ENCODE measurements around the gene FBXW9.
A peak's percentile ranks its signal among the peaks of the same experiment; 100 is the strongest.
"Not testable (repeated sequence)": the region's sequence is repeated elsewhere in the genome, so short reads cannot be mapped to it uniquely, and the experiment has no call there.

The FBXW9 gene

DNA sequence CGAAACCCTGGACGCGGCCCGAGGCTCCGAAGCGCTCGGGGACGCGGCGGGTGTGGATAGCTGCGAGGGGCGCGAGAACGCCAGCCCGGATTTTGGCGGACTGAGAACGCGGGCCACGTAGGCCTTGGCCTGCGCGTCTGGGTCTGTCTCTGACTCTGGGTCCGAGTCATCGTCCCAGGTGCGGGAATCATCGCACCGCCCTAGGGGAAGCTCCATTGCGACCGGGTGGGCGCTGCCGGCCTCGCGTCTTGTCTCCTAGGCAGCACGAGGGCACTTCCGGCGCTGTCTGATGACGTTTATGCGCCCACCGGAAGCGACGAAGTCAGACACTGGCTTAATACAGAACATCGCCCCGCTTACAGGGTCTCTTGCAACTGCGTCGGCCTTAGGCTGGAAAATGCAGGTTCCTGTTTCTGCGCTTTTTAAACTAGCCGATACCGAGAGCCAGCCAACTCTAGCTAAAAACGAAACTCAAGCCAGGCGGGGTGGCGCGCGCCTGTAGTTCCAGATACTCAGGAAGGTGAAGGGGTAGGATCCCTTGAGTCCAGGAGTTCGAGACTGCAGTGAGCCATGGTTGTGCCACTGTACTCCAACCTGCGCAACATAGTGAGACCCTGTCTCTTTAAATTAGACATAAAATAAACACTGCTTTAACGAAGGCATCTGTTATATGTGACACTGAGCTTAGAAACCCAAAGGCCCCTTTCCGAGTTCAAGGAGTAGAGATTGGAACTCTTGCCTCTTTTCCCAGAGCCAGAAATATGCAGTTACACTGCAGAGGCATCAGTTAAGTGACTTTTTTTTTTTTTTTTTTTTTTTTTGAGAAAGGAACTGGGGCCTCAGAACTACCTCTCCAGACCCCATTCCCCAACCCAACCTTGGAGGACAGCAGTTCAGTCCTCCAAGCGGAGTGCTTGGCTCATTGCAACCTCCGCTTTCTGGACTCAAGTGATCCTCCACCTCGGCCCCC is at the start of gene FBXW9:
FBXW9 (minus strand) TSS at position 266 of the 970 bp plus-strand sequence; CDS start at position 216, 50 bp downstream.
- peak; percentile 94 for DNase-seq (ENCODE audit: low read depth)

DNA sequence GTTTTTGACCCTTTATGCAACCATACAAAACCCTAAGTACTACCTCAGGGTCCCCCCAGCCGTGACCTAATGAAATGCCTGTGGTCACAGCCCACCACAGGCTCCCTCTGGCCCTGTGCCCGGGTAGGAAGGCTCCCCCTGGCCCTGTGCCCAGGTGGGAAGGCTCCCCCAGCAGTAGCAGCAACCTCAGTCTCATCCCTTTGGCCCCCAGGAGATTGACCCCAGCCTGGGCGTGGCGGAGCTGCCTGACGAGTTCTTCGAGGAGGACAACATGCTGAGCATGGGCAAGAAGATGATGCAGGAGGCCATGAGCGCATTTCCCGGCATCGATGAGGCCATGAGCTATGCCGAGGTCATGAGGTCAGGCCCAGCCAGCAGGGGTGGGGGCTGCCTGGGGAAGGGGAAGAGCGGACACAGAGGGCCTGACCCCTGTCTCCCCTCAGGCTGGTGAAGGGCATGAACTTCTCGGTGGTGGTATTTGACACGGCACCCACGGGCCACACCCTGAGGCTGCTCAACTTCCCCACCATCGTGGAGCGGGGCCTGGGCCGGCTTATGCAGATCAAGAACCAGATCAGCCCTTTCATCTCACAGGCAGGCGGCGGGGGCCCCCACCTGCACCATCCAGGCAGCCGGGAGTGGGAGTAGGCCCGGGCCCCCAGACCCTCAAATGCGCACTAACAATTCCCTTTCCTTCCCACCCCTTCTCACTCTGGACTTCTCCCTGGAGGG is 48.9 kb upstream of the FBXW9 start:
- no peak for DNase-seq (ENCODE audit: low read depth)

DNA sequence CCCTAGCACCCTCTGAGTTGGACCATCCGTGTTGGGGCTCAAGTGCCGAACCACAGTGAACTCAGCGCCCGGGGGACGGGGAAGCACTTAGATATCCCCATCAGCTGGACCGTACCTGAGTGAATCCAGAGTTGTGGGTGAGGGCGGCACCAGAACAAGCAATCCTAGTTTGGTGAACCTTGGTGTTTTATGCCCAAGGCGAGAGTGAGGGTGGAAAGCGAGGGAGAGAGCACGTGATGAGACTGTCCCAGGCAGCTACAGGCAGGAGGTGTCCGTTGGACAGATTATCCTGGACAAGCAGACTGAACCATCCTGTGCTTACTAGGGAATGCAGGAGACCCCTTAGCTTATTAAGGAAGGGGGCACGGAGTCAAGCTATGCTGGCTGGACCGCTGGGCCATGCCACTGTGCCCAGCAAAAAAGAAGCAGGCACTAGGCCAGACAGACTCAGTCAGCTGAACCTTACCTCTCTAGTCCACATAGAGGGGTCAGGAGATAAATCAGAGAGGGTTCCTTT is 41.5 kb upstream of the FBXW9 start:
- no peak for DNase-seq (ENCODE audit: low read depth)

DNA sequence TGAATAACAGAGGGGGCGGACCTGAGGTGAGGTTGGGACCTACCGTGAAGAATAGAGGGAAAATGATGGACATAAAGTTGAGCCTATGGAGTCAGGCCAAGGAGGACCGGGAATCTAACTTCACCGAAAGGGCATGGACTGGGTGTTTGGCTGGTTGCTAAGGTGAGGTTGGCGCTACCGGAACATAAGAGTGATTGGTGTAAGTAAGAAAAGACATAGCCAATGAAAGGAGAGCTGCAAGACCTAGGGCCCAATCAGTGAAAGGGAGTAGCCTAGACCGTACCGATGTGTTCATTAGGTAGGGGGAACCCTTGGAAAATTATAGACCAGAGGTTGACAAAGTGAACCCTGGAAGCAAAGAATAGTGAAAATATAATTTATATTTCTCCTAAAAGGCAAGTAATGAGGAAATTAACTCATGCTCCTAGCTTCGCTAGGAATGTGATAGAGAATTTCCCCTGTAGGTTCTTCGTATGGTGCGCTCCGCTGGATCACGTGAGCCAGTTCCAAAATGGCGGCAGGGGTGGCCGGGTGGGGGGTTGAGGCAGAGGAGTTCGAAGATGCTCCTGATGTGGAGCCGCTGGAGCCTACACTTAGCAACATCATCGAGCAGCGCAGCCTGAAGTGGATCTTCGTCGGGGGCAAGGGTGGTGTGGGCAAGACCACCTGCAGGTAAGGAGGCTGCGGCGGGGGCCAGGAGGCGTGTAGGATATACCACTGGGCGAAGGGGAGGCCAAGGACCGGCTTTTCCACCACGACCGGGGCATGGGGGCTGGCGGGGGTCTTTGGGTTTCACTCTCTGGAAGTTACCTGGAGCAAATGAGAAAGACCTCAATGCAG is 40.8 kb upstream of the FBXW9 start, which contains the start of gene GET3:
GET3 (plus strand) TSS at position 503 of the 840 bp plus-strand sequence; CDS start at position 512, 9 bp downstream.
- DNase-seq (ENCODE audit: low read depth): peak; percentile 100

DNA sequence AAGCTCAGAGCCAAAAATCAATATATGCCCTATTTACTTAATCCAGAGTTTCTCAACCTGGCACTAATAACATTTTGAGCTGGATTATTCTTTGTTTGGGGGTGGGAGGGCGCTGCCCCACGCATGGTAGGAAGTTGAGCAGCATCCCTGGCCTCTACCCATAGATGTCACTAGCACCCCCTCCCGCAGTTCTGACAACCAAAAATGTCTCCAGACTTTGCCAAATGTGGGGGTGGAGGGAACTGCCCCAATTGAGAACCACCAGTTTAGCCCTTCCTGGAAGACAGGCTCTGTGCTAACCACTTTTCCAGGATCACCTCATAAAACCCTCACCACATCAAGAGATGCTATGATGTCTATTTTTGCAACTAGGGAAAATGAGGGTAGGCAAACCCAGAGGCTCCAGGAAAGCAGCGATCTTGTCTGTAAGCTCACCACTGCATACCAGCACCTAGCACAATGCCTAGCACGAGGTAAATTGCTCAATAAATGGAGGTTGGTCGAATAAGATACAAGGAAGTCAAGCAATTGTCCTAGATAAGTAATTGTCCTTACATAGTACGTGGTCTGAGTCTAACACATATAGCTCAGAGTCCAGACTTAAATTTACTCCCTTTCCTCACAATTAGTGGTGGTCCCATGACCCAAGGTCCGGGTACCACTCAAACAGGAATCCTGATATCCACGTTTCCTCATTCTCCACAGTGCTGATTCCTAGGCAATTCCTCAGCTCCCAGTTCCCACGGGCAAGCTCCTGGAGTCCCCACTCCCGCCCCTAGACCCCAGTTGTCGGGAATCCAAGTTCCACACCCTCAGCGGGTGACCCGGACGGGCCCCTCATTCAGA is 37.2 kb upstream of the FBXW9 start:
- peak; percentile 68 for DNase-seq (ENCODE audit: low read depth)

DNA sequence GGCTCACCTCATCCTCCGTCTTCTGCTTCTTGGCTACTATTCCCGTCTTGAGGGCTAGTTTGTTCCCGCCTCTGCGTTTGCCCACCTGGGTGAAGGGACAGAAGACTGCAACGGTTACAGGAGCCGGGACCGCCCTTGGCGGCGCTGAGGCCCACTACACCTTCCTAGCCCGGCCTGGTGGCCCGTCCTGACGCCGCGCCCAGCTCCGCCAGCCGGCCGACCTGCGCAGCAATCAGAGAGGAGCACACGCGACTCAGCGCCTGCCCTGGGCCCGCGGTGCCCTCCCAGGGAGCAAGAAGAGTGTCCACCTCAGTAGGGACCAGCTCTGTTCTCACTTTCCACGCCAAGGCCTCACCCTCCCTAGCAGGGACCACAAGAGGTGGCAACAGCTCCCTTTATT is 34.9 kb upstream of the FBXW9 start:
- no peak for DNase-seq (ENCODE audit: low read depth)

DNA sequence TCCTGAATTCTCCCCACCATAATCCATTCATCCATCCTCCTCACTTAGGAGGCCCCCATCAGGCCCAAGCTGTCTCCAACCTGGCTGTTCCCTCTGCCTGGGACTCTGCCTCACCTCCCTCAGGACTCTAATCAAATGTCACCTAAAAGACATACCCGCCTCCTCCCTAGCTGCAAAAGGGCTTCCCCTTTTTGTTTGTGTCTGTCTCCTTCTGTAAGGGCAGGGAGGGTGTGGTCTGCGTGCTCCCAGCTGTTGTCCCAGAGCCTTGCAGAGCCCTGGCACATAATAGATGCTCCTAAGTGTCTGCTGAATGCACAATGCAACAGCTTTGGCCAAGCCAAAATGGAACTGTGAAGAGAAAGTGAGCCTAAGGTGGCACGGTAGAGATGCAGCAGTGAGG is 33.6 kb upstream of the FBXW9 start:
- no peak for DNase-seq (ENCODE audit: low read depth)

DNA sequence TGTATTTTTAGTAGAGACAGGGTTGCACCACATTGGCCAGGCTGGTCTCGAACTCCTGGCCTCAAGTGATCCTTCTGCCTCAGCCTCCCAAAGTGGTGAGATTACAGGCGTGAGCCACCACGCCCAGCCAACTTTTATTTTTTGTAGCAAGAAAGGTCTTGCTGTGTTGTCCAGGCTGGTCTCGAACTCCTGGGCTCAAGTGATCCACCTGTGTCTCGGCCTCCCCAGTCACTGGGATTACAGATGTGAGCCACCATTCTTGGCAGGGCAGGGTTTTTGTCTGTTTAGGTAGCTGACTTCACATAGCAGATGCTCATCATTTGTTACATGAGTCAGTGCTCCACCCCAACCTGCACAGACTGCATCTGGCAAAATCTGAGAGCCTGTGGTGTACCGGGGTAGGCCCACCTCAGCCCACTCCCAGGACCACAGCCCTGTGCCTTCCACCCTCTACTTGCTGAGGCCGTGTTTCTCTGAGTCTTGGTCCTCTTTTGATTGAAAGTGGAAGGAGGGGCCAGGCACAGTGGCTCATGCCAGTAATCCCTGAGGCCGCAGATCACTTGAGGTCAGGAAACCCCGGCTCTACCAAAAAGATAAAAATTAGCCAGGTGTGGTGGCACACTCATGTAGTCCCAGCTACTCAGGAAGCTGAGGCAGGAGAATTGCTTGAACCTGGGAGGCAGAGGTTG is 31.5 kb upstream of the FBXW9 start:
- DNase-seq (ENCODE audit: low read depth): no peak

DNA sequence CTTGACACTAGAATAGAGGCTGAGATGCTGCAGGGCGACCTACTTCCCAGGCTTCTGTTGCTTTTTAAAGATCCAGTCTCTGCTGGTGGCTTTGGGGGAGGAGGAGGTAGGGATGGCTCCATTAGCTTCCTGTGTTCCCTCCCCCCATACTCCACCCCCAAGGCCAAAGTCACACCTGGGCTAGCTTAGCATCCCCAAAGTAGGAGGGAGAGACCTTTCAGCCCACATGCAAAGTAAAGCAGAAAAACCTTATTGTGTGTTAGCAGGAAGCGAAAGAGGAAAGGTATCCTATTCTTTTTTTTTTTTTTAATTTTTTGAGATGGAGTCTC is 30.5 kb upstream of the FBXW9 start:
- DNase-seq (ENCODE audit: low read depth): no peak

DNA sequence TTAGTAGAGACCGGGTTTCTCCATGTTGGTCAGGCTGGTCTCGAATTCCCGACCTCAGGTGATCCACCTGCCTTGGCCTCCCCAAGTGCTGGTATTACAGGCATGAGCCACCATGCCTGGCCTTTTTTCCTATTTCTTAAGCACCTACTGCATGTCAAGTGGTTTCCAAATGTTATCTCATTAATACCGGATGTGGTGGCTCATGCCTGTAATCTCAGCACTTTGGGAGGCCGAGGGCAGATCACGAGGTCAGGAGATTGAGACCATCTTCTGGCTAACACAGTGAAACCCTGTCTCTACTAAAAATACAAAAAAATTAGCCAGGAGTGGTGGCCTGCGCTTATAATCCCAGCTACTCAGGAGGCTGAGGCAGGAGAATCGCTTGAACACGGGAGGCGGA is 29.2 kb upstream of the FBXW9 start:
- DNase-seq (ENCODE audit: low read depth): not testable (repeated sequence)

DNA sequence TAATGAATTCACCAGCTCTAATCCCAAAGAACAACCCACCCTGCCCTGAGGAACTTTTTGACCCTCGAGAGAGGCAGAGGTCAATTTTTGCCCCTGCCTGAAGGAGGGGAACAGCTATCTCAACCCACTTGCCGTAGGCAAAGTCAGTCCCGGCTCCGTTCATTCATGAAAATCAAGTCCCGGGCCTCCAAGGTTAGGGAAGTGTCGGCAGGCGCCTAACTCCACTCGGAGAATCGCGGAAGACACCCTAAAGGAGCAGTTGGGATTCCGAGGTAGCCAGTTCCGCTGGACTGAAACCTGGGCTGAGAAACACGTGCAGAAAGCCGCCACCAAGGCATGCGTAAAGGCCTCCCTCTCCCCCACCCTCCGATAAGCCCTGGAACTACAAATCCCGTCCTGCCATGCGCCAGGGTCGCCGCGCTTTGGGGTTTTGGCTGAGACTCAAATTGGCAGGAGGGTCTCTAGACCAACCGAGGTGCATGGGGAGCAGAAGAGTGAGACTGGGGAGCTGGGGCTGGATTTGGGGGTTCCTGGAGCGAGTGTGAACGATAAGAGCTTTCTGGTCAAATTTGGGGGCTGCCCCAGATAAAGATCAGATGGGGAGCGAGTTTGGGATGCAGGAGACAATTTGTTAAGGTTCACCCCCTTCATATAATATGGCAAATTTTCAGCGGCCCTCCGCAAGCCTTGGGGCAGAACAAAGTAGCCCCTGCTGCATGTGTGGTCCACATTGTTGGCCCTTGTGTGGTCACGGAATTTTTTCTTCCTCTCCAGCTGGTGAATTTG is 27.4 kb upstream of the FBXW9 start, which contains the start of gene TNPO2:
TNPO2 (minus strand) TSS at position 292 of the 786 bp plus-strand sequence. CDS start 2,955 bp downstream, outside the sequence.
- DNase-seq (ENCODE audit: low read depth): peak; percentile 66

DNA sequence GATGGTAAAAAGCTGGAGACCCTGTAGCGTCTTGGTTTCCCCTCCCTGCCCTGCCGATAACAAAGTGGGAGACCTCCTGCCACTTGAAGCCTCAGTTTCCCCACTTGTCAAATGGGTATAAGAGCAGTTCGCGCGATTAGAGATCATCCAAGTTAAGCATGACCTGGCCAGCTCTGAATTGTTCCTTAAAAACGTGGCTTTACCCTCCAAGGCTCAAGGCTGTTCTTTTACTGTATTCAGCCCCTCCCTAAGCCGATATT is 26.9 kb upstream of the FBXW9 start:
- peak; percentile 7 for DNase-seq (ENCODE audit: low read depth)

DNA sequence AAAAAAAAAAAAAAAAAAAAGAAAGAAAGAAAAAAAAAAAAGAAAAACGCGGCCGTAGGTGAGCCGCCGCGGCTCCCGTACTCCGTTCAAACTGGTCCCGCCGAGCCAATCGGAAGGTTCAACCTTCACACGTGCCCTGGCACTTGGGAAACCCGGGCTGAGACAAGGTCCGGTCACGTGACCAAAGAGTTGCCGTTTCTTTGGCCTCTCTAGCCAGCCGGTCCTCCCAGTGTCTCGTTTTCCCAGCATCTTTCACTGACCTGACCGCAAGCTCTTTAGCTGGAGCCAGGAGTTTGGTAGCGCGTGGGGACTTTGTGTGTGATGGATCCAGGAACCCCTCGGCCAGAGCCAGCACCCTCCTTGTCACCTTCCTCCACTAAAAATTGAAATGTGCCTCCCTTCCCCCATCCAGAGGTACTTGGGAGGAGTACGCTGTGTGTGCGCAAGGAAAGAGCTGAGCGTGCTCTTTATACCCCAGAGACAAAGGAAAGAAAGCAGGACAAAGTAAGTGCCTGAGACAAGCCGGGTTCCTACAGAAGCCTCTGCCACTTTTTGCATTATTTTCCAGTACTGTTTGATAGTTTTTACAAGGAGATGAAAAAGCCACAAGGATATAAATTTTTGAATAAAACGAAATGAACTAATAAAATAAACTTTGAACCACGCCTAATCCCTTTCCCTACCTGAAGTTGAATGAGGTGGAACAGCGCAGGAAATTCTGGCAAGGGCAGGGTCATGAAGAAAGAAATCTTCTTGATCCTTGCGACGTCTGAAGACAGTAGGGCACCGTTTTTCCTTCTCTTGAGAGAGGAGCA is 26.3 kb upstream of the FBXW9 start:
- DNase-seq (ENCODE audit: low read depth): peak; percentile 99

DNA sequence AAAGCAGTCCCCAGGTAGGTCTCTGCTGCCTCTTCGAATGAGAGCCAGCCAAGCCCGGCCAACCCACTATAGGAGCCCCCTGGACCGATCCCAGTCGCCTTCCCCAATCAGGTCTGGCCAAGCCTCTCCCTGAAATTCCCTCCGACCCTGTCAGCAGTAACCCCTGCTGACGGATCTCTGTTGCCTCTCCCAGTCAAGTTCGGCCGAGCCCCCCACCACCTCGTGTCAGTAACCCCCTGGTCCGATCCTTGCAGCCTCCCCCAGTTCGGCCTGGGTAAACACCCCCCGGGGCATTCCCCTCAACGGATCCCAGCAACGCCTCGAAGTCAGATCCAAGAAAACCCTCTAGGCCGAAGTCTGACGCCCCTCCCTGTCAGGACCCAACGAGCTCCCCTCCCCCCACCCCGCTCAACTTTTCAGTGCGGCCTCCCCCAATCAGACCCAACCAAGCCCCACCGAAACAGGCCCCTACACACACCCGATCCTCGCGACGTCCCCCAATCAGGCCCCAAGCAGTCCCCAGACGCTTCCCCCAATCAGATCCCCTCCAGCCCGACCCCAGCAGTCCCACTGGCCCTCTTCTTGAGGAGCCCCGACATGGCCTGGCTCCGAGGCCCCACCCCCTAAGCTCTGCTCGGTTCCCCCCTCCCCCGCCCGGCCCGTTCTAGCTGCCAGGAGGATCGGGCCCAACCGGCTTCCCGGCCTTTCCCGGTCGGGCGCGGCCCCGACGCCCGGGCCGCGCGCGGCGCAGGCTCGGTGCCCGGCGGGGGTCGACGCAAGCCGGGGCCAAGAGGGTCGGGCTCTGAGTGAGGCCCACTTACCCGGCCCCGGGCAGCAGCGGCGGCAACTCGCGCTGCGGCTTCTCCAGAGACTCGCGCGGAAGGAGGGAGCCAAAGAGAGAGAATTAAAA is 25.5 kb upstream of the FBXW9 start:
- peak; percentile 76 for DNase-seq (ENCODE audit: low read depth)

DNA sequence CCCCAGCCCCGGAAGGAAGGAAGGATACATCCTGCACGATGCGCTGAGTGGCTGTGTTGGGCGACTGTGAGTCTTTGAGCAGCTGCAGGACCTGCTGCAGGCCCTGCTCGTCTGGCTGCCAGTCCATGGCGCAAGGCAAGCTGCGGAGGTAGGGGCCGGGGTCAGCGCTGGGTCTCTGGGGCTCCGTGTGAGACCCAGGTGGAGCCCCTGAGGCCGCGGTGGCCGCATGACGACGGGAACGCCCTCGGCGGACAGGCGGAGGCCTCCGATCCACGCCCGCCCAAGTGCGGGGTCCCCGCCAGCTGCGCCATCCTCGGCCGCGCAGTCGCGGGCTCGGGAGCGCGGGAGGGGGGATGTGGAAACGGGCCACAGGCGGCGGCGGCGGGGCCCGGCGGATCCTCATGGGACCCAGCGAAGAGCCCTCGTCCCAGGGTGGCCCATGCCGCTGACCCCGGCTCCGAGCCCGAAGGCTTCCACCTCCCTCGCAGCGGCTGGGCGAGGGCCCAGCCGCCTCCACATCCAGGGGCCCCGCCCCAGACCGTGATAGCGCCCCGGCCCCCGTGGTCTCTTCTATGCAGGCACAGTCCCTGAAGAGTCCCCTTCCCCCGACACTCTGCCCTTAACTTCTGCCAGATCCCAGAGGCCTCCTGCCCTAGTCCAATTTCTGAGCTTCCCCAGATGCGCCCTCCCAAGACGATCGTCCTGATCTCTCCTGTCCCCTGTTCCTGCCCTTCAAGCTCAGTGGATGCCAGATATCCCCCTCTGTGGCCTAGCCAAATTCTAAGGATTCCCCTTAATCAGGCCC is 24.6 kb upstream of the FBXW9 start:
- DNase-seq (ENCODE audit: low read depth): peak; percentile 45

DNA sequence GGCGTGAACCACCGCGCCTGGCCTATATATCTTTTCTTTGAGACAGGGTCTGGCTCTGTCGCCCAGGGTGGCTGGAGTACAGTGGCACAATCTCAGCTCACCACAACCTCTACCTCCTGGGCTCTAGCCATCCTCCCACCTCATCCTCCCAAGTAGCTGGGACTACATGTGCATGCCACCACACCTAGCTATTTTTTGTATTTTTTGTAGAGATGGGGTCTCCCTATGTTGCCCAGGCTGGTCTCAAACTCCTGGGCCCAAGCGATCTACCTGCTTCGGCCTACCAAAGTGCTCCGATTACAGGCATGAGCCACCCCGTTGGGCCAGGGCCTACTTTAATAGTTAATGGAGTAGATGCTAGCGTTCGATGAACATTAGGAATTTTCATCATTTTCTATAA is 23.9 kb upstream of the FBXW9 start:
- DNase-seq (ENCODE audit: low read depth): no peak

DNA sequence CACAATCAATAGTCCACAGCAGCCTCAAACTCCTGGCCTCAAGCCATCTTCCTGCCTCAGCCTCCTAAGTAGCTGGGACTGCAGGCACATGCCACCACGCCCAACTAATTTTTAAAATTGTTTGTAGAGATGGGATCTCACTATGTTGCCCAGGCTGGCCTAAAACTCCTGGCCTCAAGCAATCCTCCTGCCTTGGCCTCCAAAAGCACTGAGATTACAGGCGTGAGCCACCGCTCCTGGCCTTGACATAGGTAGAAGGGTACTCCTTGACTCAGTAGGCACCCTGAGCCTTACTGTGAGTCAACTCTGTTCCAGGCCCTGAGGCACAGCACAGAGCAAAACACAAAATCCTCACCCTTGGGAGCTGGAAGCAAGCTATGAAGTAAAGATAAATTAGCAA is 19.5 kb upstream of the FBXW9 start:
- DNase-seq (ENCODE audit: low read depth): no peak
